ENCODE data around the gene ZNF638.

DNA sequence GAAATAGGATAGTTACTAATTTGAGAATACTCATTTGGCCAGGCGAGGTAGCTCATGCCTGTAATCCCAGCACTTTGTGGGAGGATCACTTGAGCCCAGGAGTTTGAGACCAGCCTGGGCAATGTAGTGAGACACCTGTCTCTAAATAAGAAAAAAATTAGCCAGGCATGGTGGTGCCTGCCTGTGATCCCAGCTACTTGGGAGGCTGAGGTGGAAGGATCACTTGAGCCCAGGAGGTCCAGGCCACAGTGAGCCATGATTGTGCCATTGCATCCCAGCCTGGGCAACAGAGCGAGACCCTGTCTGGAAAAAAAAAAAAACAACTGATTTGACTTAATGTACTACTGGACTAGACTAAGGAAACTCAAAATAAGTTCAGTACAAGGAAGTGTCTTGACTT, 32.7 kb upstream of the ZNF638 start:
- TF ChIP-seq, protein P1, sequence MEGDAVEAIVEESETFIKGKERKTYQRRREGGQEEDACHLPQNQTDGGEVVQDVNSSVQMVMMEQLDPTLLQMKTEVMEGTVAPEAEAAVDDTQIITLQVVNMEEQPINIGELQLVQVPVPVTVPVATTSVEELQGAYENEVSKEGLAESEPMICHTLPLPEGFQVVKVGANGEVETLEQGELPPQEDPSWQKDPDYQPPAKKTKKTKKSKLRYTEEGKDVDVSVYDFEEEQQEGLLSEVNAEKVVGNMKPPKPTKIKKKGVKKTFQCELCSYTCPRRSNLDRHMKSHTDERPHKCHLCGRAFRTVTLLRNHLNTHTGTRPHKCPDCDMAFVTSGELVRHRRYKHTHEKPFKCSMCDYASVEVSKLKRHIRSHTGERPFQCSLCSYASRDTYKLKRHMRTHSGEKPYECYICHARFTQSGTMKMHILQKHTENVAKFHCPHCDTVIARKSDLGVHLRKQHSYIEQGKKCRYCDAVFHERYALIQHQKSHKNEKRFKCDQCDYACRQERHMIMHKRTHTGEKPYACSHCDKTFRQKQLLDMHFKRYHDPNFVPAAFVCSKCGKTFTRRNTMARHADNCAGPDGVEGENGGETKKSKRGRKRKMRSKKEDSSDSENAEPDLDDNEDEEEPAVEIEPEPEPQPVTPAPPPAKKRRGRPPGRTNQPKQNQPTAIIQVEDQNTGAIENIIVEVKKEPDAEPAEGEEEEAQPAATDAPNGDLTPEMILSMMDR (conservative IDR thresholded peaks at IDR 0.05 in 1 of 2, IDR thresholded peaks at IDR 0.05 in 1 of 2; ENCODE audit: extremely low read depth in 1 of 2, insufficient read depth in 1 of 2, low read depth in 1 of 2, low read length in 2 of 2), result no peak
- TF ChIP-seq EZH2 (IDR thresholded peaks at IDR 0.05; ENCODE audit: borderline replicate concordance, low read length), result no peak

Data from mammary epithelial cell (primary cell).